Mesendoderm (in vitro differentiated cells): ENCODE measurements around the gene TTC33.

Experiments
- DNase-seq: peaks from one replicate; pipeline ENCODE4 v3.0.0; 2013
- H2AK5ac ChIP-seq: 2 replicates; pipeline ENCODE4 v1.6.1; 2013; ENCODE audit warnings: low read length, inconsistent platforms
- H2BK120ac ChIP-seq: 2 replicates; pipeline ENCODE4 v1.6.1; 2013; ENCODE audit warnings: low read depth, mild to moderate bottlenecking, low read length, moderate library complexity, mixed read lengths
- H2BK15ac ChIP-seq: replicated peaks from 2 replicates; pipeline ENCODE4 v1.6.1; 2013; ENCODE audit warnings: low read depth, mild to moderate bottlenecking, moderate library complexity
- H2BK5ac ChIP-seq: 2 replicates; pipeline ENCODE4 v1.6.1; 2013; ENCODE audit warnings: low read length, inconsistent platforms
- H3K18ac ChIP-seq: 2 replicates; pipeline ENCODE4 v1.6.1; 2013; ENCODE audit warnings: mild to moderate bottlenecking, low read length, mixed read lengths
- H3K23ac ChIP-seq: one replicate; pipeline ENCODE4 v1.6.1; 2013; ENCODE audit warnings: low read length
- H3K27ac ChIP-seq: 2 replicates; pipeline ENCODE4 v1.5.1; 2013; ENCODE audit warnings: low read depth, mild to moderate bottlenecking, inconsistent platforms, low read length, moderate library complexity
- H3K27me3 ChIP-seq: 2 replicates; pipeline ENCODE4 v1.6.1; 2013; ENCODE audit warnings: low read length, control low read depth, mild to moderate bottlenecking, inconsistent platforms; ENCODE audit not compliant: insufficient read depth, poor library complexity
- H3K36me3 ChIP-seq: 2 replicates; pipeline ENCODE4 v1.6.1; 2013; ENCODE audit warnings: low read length, inconsistent platforms; ENCODE audit not compliant: control insufficient read depth, insufficient read depth
- H3K4ac ChIP-seq: one replicate; pipeline ENCODE4 v1.6.1; 2013; ENCODE audit warnings: low read depth, mild to moderate bottlenecking, low read length, moderate library complexity
- H3K4me1 ChIP-seq: 2 replicates; pipeline ENCODE4 v1.6.1; 2013; ENCODE audit warnings: low read depth, low read length, inconsistent platforms; ENCODE audit not compliant: control insufficient read depth
- H3K4me2 ChIP-seq: 2 replicates; pipeline ENCODE4 v1.6.1; 2013; ENCODE audit warnings: low read length
- H3K4me3 ChIP-seq: 2 replicates; pipeline ENCODE4 v1.5.1; 2013; ENCODE audit warnings: mild to moderate bottlenecking, low read length
- H3K56ac ChIP-seq: one replicate; pipeline ENCODE4 v1.6.1; 2013; ENCODE audit warnings: low read length
- H3K79me1 ChIP-seq: 2 replicates; pipeline ENCODE4 v1.6.1; 2013; ENCODE audit warnings: low read length, inconsistent platforms
- H3K79me2 ChIP-seq: 2 replicates; pipeline ENCODE4 v1.6.1; 2013; ENCODE audit warnings: mild to moderate bottlenecking, low read length; ENCODE audit not compliant: control insufficient read depth, insufficient read depth
- H3K9ac ChIP-seq: 2 replicates; pipeline ENCODE4 v1.6.1; 2013; ENCODE audit warnings: low read length, inconsistent platforms
- H4K5ac ChIP-seq: one replicate; pipeline ENCODE4 v1.6.1; 2013; ENCODE audit warnings: low read length
- H4K8ac ChIP-seq: one replicate; pipeline ENCODE4 v1.6.1; 2013; ENCODE audit warnings: low read depth, mild to moderate bottlenecking, control low read depth, low read length, moderate library complexity
- WGBS: extraction: QIAGEN DNeasy Blood & Tissue Kit; methylation state at CpG from one replicate; pipeline ENCODE4 v1.1.7; 2013; ENCODE audit warnings: low lambda C conversion rate, missing lambda C conversion rate; ENCODE audit not compliant: insufficient coverage; ENCODE audit errors: extremely low coverage; 5-methylcytosine and 5-hydroxymethylcytosine counted together

TTC33 gene

DNA sequence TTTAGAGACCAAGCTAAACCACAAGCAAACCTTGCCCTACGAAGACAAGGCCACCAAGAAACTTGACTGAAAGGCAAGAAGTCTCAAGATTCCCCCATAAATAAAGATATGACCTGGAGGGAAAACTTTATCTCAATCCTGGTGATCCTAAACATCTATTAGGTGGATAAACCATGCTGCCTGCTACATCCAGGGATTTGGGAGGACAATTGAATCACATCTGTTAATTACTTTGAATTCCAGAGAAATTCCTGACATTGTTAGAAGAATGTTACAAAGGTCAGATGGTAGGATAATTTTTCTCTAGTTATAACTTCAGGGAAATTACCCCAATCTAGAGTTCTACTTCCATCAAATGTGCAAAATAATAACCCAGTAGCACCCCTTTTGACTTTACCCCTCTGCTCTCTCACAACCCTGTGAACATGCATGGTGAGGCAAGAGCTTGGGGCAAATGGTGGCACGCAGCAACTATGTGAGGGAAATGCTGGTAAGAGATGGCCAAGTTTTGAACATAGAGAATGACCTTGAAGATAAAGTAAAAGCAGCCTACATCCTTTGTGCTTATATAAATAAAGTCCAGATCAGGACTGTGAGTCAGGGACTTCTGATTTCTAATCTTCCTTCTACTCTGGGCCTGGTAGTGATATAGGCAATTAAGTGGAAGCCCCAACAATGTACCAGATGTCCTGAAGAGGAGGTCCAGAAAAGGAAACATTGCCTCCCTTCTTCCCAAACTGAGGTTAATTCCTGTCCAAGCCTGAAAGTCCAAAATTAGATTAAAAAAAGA is 133.1 kb downstream of the TTC33 start:
- no peak overlapping the region for H4K5ac ChIP-seq
- H3K27me3 ChIP-seq = no peaks in the 10 kb centered on the region
- no peak overlapping the region for H2BK5ac ChIP-seq
- H3K4me2 ChIP-seq = no peak overlapping the region
- no peak overlapping the region for H3K9ac ChIP-seq
- no CpG with 5 or more reads among the region's 2 CpGs for WGBS
- no peaks in the 10 kb centered on the region for H3K79me1 ChIP-seq
- H3K27ac ChIP-seq = no peak overlapping the region
- no peak overlapping the region for H2BK120ac ChIP-seq
- no peak overlapping the region for H4K8ac ChIP-seq
- H3K56ac ChIP-seq = no peak overlapping the region
- no peak overlapping the region for H2BK15ac ChIP-seq
- H3K4ac ChIP-seq = no peak overlapping the region
- no peaks in the 10 kb centered on the region for H3K79me2 ChIP-seq
- no peak overlapping the region for H3K18ac ChIP-seq
- H3K36me3 ChIP-seq = no peaks in the 10 kb centered on the region
- H2AK5ac ChIP-seq = no peak overlapping the region
- DNase-seq = peak; percentile 73
- H3K23ac ChIP-seq = no peak overlapping the region
- H3K4me1 ChIP-seq = peaks cover 4% of the 10 kb centered on the region
- no peak overlapping the region for H3K4me3 ChIP-seq

DNA sequence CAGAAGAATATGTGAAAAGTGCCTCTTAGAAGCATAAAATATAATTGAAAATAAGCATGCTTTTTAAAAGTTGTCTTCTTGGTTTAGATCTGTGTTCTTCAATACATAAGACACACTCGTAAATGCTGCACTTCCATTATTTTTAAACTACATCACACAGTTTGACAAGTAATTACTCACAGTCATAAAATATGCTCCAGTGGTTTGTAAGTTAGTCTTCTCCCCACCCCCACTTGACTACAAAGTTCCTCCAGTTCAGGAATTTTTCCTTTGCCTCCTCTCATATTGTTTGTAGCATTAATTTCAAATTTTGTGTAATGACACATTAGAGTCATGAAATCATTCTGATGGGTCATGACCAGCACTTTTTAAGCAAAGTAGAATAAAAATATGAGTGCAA is 136.3 kb downstream of the TTC33 start:
- WGBS = no CpG with 5 or more reads among the region's 1 CpG
- H3K27ac ChIP-seq = no peak overlapping the region
- H2BK15ac ChIP-seq = no peak overlapping the region
- no peak overlapping the region for H3K18ac ChIP-seq
- no peak overlapping the region for H3K9ac ChIP-seq
- no peak overlapping the region for H4K5ac ChIP-seq
- no peak overlapping the region for H3K23ac ChIP-seq
- H3K56ac ChIP-seq = no peak overlapping the region
- no peak overlapping the region for H3K4me2 ChIP-seq
- no peaks in the 10 kb centered on the region for H3K79me2 ChIP-seq
- no peaks in the 10 kb centered on the region for H3K79me1 ChIP-seq
- no peak for DNase-seq
- no peak overlapping the region for H4K8ac ChIP-seq
- no peaks in the 10 kb centered on the region for H3K27me3 ChIP-seq
- no peak overlapping the region for H3K4me3 ChIP-seq
- H2AK5ac ChIP-seq = no peak overlapping the region
- no peak overlapping the region for H2BK5ac ChIP-seq
- H3K4ac ChIP-seq = no peak overlapping the region
- H3K4me1 ChIP-seq = peaks cover 4% of the 10 kb centered on the region
- H3K36me3 ChIP-seq = no peaks in the 10 kb centered on the region
- H2BK120ac ChIP-seq = no peak overlapping the region

DNA sequence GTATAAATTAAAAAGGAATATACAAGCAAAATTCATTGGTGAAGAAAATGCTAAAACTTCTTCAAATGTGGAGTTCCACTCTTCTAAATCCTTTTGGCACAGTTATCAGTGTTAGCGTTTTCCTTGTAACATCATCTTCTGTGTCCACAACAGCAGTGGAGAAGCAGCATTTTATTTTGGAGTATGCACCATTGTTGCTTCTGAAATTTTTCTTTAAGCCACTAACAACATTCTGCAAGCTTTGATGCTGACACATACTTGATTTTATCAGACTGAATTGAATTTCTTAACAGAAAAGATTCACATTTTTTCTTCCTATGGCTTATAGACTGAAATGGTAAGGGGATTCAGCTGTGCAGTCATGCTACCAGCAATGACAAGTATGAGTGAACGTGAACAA is 136.8 kb downstream of the TTC33 start:
- no peak overlapping the region for H2BK15ac ChIP-seq
- WGBS = no CpG with 5 or more reads among the region's 2 CpGs
- no peak overlapping the region for H4K5ac ChIP-seq
- H4K8ac ChIP-seq = no peak overlapping the region
- no peak overlapping the region for H3K23ac ChIP-seq
- H3K18ac ChIP-seq = no peak overlapping the region
- no peak overlapping the region for H3K9ac ChIP-seq
- H3K4ac ChIP-seq = no peak overlapping the region
- no peak overlapping the region for H2BK120ac ChIP-seq
- H3K27me3 ChIP-seq = no peaks in the 10 kb centered on the region
- no peaks in the 10 kb centered on the region for H3K36me3 ChIP-seq
- DNase-seq = no peak
- no peak overlapping the region for H3K27ac ChIP-seq
- H3K4me1 ChIP-seq = peaks cover 4% of the 10 kb centered on the region
- H3K79me1 ChIP-seq = no peaks in the 10 kb centered on the region
- H3K4me2 ChIP-seq = no peak overlapping the region
- H3K4me3 ChIP-seq = no peak overlapping the region
- H3K79me2 ChIP-seq = no peaks in the 10 kb centered on the region
- H2AK5ac ChIP-seq = no peak overlapping the region
- no peak overlapping the region for H2BK5ac ChIP-seq
- no peak overlapping the region for H3K56ac ChIP-seq

DNA sequence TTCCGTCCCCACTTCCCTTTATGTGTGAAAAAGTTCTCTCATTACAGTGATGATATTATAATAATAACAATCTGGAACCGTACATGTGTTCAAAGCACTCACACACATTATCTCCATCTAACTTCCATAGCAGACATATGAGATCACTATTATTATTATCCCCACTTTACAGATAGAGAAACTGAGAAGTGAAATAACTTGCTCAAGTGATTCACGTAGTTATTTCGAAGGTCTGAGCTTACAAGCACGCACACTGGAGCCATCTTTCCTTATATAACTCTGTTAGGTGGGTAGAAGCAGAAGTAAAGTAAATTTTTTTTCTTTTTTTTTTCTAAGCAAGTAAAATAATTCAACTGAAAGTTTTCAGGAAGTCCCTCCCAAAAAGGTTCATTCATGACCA is 139.0 kb downstream of the TTC33 start:
- H3K4me2 ChIP-seq = no peak overlapping the region
- no peak overlapping the region for H3K18ac ChIP-seq
- H2BK5ac ChIP-seq = no peak overlapping the region
- no peaks in the 10 kb centered on the region for H3K27me3 ChIP-seq
- no peak overlapping the region for H3K23ac ChIP-seq
- no peak overlapping the region for H3K27ac ChIP-seq
- H4K5ac ChIP-seq = no peak overlapping the region
- DNase-seq = no peak
- no peaks in the 10 kb centered on the region for H3K36me3 ChIP-seq
- no peak overlapping the region for H3K56ac ChIP-seq
- H3K9ac ChIP-seq = no peak overlapping the region
- H3K4me3 ChIP-seq = no peak overlapping the region
- no peak overlapping the region for H2BK15ac ChIP-seq
- no peak overlapping the region for H2BK120ac ChIP-seq
- no peaks in the 10 kb centered on the region for H3K79me1 ChIP-seq
- WGBS = no CpG with 5 or more reads among the region's 5 CpGs
- no peak overlapping the region for H4K8ac ChIP-seq
- H3K79me2 ChIP-seq = no peaks in the 10 kb centered on the region
- no peak overlapping the region for H3K4ac ChIP-seq
- H3K4me1 ChIP-seq = no peaks in the 10 kb centered on the region
- H2AK5ac ChIP-seq = no peak overlapping the region

DNA sequence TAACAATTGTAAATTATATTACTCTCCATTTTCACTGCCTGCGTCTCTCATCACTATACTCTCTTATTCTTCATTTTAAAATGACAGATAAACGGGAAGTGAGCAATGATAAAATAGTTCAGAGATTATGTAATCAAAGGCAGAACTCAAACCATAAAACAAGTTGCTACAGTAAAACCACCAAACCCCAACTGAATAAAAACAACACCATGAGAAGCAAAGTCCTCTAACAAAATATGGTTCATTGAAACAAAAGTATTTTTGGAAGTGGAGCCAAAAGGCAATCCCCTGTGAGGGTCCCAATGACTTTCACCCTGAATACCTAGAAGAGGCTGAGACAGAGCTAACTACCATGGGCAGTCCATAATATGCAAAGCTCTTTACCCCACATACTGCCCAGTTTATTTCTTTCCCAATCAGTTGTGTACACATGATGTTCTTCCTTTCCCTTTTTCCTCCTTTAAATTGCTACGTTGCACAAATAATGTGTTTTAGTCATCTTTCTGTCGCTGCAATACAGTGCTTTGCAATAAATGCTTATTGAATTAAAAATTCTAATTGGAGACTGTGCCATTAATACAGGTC is 140.1 kb downstream of the TTC33 start:
- H3K79me2 ChIP-seq = no peaks in the 10 kb centered on the region
- no peak overlapping the region for H3K4ac ChIP-seq
- no peak overlapping the region for H3K4me2 ChIP-seq
- no peak overlapping the region for H3K56ac ChIP-seq
- H3K4me3 ChIP-seq = no peak overlapping the region
- H3K23ac ChIP-seq = no peak overlapping the region
- no peaks in the 10 kb centered on the region for H3K4me1 ChIP-seq
- no peak overlapping the region for H2BK5ac ChIP-seq
- no peak overlapping the region for H3K9ac ChIP-seq
- H2BK120ac ChIP-seq = no peak overlapping the region
- H3K79me1 ChIP-seq = no peaks in the 10 kb centered on the region
- H3K36me3 ChIP-seq = no peaks in the 10 kb centered on the region
- H3K27me3 ChIP-seq = no peaks in the 10 kb centered on the region
- no peak overlapping the region for H3K18ac ChIP-seq
- DNase-seq = no peak
- no peak overlapping the region for H2AK5ac ChIP-seq
- WGBS = no CpG with 5 or more reads among the region's 4 CpGs
- no peak overlapping the region for H4K5ac ChIP-seq
- no peak overlapping the region for H2BK15ac ChIP-seq
- no peak overlapping the region for H4K8ac ChIP-seq
- no peak overlapping the region for H3K27ac ChIP-seq
